ENCODE results near the gene LMO4. TPM values are rescaled to one million over a fixed set of nuclear protein-coding genes. Genes with fewer than 3 reads are reported as not detected.

LMO4 gene
- total RNA-seq, 1 donor from 2014 or later: 48.2 TPM

GRCh38 chr1:87362063-87362833 lies 33.6 kb downstream of the LMO4 start:
- no peak for ATAC-seq

GRCh38 chr1:87362834-87363426 lies 34.2 kb downstream of the LMO4 start:
- no peak for ATAC-seq

DNA sequence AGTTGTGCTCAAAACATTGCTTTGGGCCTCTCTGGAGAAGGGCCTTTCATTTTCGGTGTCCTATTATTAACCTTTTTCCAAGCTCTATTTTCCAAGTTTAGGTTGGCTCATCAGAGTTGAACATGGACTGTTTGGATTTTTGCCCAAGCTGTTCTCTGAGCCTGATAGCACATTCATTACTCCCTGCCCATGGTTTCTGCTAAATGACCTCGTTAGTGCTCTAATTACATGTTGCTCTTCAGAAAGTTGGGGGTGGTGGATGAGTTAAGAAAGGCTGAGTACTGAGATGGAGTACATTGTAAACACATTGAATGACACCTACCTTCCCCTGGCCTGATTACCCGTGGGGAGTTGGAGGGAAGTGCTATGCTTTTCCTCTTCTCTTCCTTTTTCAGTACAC lies 38.9 kb downstream of the LMO4 start:
- no peak for ATAC-seq

DNA sequence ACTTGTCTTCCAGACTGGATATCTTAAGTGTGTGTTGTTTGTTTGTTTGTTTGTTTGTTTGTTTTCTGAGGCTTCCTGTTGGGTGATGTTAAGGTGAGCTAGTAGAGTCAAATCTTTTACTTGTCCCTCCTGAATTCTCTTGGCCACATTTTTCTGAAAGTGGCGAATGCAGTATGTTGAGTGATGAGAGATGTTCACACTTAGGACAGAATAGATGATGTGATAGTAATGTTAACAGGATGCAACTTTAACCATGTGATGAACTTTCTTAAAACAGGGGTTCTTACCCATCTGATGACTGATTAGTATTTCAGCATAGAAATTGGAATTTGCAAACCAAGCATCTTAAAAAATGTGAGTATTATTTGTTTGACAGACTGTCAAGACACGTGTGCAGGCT lies 40.2 kb downstream of the LMO4 start:
- ATAC-seq: no peak

GRCh38 chr1:87369736-87370478 lies 41.2 kb downstream of the LMO4 start:
- no peak for ATAC-seq

GRCh38 chr1:87370544-87370943 lies 41.9 kb downstream of the LMO4 start:
- no peak for ATAC-seq

GRCh38 chr1:87379306-87379705 lies 50.6 kb downstream of the LMO4 start:
- ATAC-seq: no peak

DNA sequence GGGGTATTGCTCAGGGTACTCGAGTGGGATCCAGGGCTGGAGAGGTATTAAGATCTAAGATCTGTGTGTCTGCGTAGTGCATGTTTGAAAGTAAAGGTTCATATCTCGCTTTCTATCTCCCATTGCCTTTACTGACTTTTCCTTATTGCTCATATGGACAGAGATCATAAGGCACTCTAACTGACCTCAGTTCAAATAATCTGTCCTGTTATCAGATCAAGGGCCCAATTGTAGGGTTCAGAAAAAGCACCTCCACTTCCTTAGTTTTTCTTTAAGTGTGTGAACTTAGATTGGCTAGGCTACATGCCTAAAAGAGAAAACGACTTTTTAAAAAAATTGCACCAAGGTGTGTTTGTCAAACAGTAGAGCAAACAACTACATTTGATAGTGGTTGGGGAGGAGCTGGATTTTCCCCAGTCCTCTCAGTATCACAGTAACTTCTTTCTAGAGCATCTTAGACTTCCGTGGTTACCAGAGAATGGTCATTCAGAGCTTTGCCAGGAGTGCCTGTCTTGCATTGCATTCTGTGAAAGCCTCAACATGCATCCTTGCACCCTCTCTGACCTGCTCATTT lies 57.6 kb downstream of the LMO4 start:
- no peak for ATAC-seq

DNA sequence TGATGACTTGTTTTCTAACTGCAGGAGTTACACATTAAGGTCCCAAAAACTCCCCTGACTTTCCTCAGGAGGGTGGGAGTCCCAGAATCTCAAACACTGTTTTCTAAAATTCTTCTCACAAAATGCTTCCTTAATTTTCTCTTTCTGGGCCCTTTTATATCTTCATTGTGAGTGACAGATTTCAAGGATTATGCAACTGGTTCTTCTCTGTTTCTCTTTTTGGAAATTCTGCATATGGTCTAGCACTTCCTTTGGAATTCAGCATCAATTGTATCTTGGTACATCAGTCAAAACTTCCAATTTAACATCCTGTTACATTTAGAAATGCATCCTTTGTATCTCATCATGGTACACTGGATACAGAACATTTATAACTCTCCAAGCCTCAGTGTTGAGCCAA lies 59.7 kb downstream of the LMO4 start:
- ATAC-seq: no peak

- no peak for ATAC-seq
Measured at GRCh38 chr1:87389011-87389410, 60.3 kb downstream of the LMO4 start.

DNA sequence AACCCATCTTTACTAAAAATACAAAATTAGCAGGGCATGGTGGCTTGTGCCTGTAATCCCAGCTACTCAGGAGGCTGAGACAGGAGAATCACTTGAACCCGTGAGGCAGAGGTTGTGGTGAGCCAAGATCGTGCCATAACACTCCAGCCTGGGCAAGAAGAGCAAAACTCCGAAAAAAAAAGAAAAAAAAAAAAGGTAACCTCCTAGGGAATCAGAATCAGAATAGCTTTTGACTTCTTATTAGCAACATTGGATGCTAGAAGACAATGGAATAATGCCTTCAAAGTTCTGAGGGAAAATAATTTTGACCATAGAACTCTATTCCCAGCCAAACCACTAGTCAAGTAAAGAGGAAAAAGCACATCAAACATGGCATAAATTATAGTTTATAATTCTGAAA lies 60.9 kb downstream of the LMO4 start:
- no peak for ATAC-seq

DNA sequence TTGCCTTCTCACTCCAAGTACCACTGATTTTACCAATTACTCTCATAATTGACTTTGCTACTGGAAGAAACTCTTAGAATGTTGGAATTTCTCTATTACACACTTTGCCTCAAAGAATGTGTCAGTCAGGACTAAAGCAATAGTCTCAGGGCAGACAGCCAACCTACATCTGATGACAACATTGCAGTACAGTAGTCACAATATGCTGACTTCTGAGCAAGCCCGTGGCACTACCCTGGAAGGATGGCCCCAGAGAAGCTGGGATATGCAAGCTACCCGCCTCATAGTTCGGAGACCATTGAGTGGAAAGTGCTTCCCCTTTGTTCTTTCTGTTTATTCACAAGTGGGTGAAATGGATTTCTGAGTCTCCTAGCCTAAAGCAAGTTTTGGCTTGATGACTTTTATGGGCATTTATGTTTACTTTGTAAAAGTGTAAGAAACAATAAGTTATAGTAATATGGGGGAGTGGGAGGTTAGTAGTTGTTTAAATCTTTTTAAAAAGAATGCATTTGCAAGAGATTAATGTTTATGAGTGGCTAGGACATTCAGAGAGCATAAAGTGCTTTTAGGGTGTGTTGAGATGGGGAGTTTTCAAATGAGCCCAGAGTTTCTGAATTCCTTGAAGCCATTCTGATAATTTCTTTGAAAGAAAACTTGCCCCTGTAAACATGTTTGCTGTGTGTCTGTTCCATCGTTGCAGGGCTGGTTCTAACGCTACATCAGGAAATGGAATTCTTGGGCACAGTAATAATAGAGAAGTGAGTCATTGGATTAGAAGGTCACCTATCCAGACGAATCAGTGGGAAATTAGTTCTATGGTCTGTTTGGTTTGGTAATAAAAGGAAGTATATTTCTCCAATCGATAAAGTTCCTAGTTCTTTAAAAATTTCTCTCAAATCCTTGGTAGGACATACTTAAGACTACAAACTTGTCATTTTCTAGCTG lies 63.8 kb downstream of the LMO4 start:
- peak; percentile 86 for ATAC-seq

DNA sequence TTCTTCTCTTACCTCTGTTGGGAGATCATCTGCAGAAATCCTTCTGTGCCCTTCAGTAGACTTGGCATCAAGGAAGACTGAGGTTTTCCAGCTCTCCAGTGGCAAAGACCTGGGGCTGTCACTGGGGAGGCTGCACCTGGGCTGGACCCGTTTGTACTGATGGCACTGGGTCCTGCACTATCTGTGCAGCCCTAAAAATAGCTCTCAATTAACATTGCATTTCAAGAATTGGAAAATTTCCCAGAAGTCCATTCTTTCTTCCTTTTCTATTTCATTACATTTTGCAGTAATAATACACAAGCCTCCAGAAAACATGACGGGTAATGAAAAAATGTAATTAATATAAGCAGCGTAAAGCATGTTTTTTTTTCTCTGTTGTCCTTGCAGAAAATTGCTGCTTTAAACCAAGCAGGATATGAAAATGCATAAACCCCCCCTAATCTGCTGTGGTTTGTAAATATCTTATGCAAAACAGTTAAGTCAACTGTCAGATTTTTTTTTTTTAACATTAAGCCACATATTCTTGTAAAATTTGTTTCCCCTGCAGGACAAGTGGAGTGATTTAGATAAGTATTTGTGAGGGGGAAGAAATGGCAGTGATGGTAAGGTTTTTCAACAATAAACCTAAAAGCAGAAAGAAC lies 64.9 kb downstream of the LMO4 start:
- ATAC-seq: no peak

DNA sequence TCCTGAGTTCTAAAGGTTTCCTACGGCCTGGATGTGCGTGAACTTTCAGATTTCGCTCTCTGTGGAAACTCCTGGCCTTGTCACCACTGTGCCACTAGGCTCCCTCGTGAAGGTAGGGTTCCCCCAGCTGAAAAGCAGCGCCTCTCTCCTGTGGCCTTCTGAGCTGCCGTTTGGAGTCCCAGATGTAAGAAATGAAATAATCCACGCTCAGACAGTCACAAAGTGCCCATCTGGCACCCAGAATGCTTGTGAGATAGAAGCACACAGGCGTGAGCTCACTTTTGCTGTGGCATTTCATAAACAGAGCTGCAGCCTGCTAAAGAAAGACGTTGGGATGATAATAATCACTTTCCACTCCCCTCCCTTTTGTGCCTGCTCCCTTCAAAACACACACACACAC lies 65.8 kb downstream of the LMO4 start:
- ATAC-seq: no peak

GRCh38 chr1:87394982-87395381 lies 66.3 kb downstream of the LMO4 start:
- ATAC-seq: no peak
